Endodermal cell (in vitro differentiated cells): ENCODE measurements around the gene SLC5A10. TPM values are rescaled to one million over a fixed set of nuclear protein-coding genes. Genes with fewer than 3 reads are reported as not detected.

Experiments used
- DNase-seq: peaks from one replicate; pipeline ENCODE4 v3.0.0-alpha.2; 2017
- H3K27ac ChIP-seq: 2 replicates; pipeline ENCODE4 v1.5.1; 2013; ENCODE audit warnings: mild to moderate bottlenecking, low read depth, low read length, moderate library complexity
- H3K27me3 ChIP-seq: 2 replicates; pipeline ENCODE4 v1.6.1; 2013; ENCODE audit warnings: mild to moderate bottlenecking, low read length, moderate library complexity; ENCODE audit not compliant: insufficient read depth, control insufficient read depth, poor library complexity, severe bottlenecking
- H3K36me3 ChIP-seq: 2 replicates; pipeline ENCODE4 v1.7.0; 2013; ENCODE audit warnings: mild to moderate bottlenecking, low read length, moderate library complexity; ENCODE audit not compliant: control insufficient read depth, insufficient read depth
- H3K4me1 ChIP-seq: one replicate; pipeline ENCODE4 v1.7.0; 2013; ENCODE audit warnings: low read length; ENCODE audit not compliant: control insufficient read depth, insufficient read depth
- H3K4me3 ChIP-seq: 2 replicates; pipeline ENCODE4 v1.5.1; 2013; ENCODE audit warnings: mild to moderate bottlenecking, low read length, moderate library complexity
- H3K9ac ChIP-seq: 2 replicates; pipeline ENCODE4 v1.6.1; 2013; ENCODE audit warnings: mild to moderate bottlenecking, low read length, moderate library complexity; ENCODE audit not compliant: poor library complexity, severe bottlenecking; ENCODE audit errors: extremely low read depth
- H3K9me3 ChIP-seq: 2 replicates; pipeline ENCODE4 v1.6.1; 2013; ENCODE audit warnings: mild to moderate bottlenecking, low read length, moderate library complexity; ENCODE audit not compliant: control insufficient read depth
- H3K27ac Mint-ChIP-seq: 2 replicates; pipeline ENCODE4 v1.8.0; 2020; ENCODE audit warnings: mixed read lengths
- H3K27me3 Mint-ChIP-seq: 2 replicates; pipeline ENCODE4 v1.8.0; 2021; ENCODE audit warnings: mild to moderate bottlenecking, mixed read lengths; ENCODE audit not compliant: insufficient read depth
- H3K36me3 Mint-ChIP-seq: 2 replicates; pipeline ENCODE4 v1.8.0; 2020; ENCODE audit warnings: low read depth, mixed read lengths
- H3K4me1 Mint-ChIP-seq: 2 replicates; pipeline ENCODE4 v1.8.0; 2020; ENCODE audit warnings: mixed read lengths
- H3K4me3 Mint-ChIP-seq: 2 replicates; pipeline ENCODE4 v1.8.0; 2020; ENCODE audit warnings: mild to moderate bottlenecking, moderate library complexity, mixed read lengths
- H3K9me3 Mint-ChIP-seq: 2 replicates; pipeline ENCODE4 v1.8.0; 2020; ENCODE audit warnings: mild to moderate bottlenecking, mixed read lengths
- WGBS, 2 experiments: methylation state at CpG; one replicate each; pipeline versions ENCODE4 v1.1.5 to v1.1.7; 2013; ENCODE audit warnings: missing lambda C conversion rate in 2 of 2, mixed read lengths in 1 of 2; ENCODE audit not compliant: insufficient coverage in 1 of 2, insufficient read length in 1 of 2; 5-methylcytosine and 5-hydroxymethylcytosine counted together
- total RNA-seq, 2 donors: library from RNA; stranded (reverse); fragmentation: NEBNext Ultra II Directional in 1 of 2; extraction: Animal tissue kit (Norgen Biotek cat#: 25700) in 1 of 2; gene quantifications; 2 replicates in 1 of 2; 3 replicates in 1 of 2; pipeline ENCODE4 v1.2.1, GENCODE V29; 2021
- TF ChIP-seq, protein P1 (sequence below): fragments of 200-600 bp; sonication (generic); conservative IDR thresholded peaks from 2 replicates; pipeline ENCODE4 v1.5.0; 2021; ENCODE audit warnings: antibody characterized with exemption, mild to moderate bottlenecking

The SLC5A10 gene
- total RNA-seq, 2 donors from 2014 or later = 0.11 to 0.29 TPM

GRCh38 chr17:18928628-18929125, 23.3 kb upstream of the SLC5A10 start:
- H3K36me3 Mint-ChIP-seq = peaks cover 52% of the 10 kb centered on the region
- no peaks in the 10 kb centered on the region for H3K27me3 Mint-ChIP-seq
- H3K27me3 ChIP-seq = no peaks in the 10 kb centered on the region
- peaks cover 55% of the 10 kb centered on the region for H3K36me3 ChIP-seq
- H3K27ac ChIP-seq = no peak overlapping the region
- peak; percentile 67 for DNase-seq
- no peak overlapping the region for H3K9ac ChIP-seq
- H3K4me1 ChIP-seq = no peaks in the 10 kb centered on the region
- H3K9me3 Mint-ChIP-seq = no peaks in the 10 kb centered on the region
- H3K27ac Mint-ChIP-seq = no peak overlapping the region
- no peak overlapping the region for H3K4me3 Mint-ChIP-seq
- H3K9me3 ChIP-seq = no peaks in the 10 kb centered on the region
- TF ChIP-seq, protein P1, sequence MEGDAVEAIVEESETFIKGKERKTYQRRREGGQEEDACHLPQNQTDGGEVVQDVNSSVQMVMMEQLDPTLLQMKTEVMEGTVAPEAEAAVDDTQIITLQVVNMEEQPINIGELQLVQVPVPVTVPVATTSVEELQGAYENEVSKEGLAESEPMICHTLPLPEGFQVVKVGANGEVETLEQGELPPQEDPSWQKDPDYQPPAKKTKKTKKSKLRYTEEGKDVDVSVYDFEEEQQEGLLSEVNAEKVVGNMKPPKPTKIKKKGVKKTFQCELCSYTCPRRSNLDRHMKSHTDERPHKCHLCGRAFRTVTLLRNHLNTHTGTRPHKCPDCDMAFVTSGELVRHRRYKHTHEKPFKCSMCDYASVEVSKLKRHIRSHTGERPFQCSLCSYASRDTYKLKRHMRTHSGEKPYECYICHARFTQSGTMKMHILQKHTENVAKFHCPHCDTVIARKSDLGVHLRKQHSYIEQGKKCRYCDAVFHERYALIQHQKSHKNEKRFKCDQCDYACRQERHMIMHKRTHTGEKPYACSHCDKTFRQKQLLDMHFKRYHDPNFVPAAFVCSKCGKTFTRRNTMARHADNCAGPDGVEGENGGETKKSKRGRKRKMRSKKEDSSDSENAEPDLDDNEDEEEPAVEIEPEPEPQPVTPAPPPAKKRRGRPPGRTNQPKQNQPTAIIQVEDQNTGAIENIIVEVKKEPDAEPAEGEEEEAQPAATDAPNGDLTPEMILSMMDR = peak; percentile 36
- WGBS, 2 experiments = 93% methylated on average over 3 to 9 of the region's 9 CpGs
- H3K4me3 ChIP-seq = no peak overlapping the region
- peaks cover 3% of the 10 kb centered on the region for H3K4me1 Mint-ChIP-seq

- WGBS, 2 experiments = 91 to 93% methylated on average over 2 to 5 of the region's 5 CpGs
Measured at GRCh38 chr17:18932360-18933055, 19.5 kb upstream of the SLC5A10 start.

GRCh38 chr17:18933102-18934058, 18.6 kb upstream of the SLC5A10 start:
- H3K27me3 Mint-ChIP-seq = no peaks in the 10 kb centered on the region
- H3K4me3 Mint-ChIP-seq = no peak overlapping the region
- TF ChIP-seq, protein P1 = no peak
- H3K36me3 Mint-ChIP-seq = peaks cover 30% of the 10 kb centered on the region
- no peak overlapping the region for H3K27ac Mint-ChIP-seq
- Histone ChIP-seq H3K9me3 (no peaks in the 10 kb centered on the region), H3K36me3 (peaks cover 22% of the 10 kb centered on the region), H3K9ac (no peak overlapping the region), H3K27me3 (no peaks in the 10 kb centered on the region), H3K4me3 (no peak overlapping the region), H3K27ac (no peak overlapping the region), H3K4me1 (no peaks in the 10 kb centered on the region)
- DNase-seq = no peak
- WGBS, 2 experiments = 93 to 94% methylated on average over 7 to 14 of the region's 14 CpGs
- no peaks in the 10 kb centered on the region for H3K9me3 Mint-ChIP-seq
- H3K4me1 Mint-ChIP-seq = no peaks in the 10 kb centered on the region

More at GRCh38 chr17:18932360-18933055, 19.5 kb upstream of the SLC5A10 start:
- no peak for DNase-seq
- no peaks in the 10 kb centered on the region for H3K4me1 Mint-ChIP-seq
- H3K27me3 Mint-ChIP-seq = no peaks in the 10 kb centered on the region
- Histone ChIP-seq H3K27ac (no peak overlapping the region), H3K4me1 (no peaks in the 10 kb centered on the region), H3K36me3 (peaks cover 29% of the 10 kb centered on the region), H3K9ac (no peak overlapping the region), H3K9me3 (no peaks in the 10 kb centered on the region), H3K27me3 (no peaks in the 10 kb centered on the region), H3K4me3 (no peak overlapping the region)
- H3K36me3 Mint-ChIP-seq = peaks cover 33% of the 10 kb centered on the region
- H3K27ac Mint-ChIP-seq = no peak overlapping the region
- no peaks in the 10 kb centered on the region for H3K9me3 Mint-ChIP-seq
- TF ChIP-seq, protein P1 = no peak
- no peak overlapping the region for H3K4me3 Mint-ChIP-seq
